Thyroid gland (tissue), 4 donors: ENCODE data around the gene GTF2F2.

Source experiments
- CTCF ChIP-seq, 6 experiments: fragments of 200-600 bp in 3 of 6; fragments of 450-650 bp in 3 of 6; sonication (generic) in 3 of 6; IDR thresholded peaks; one replicate each; pipeline ENCODE4 v1.5.1; 2016 to 2019; ENCODE audit warnings: antibody characterized with exemption in 6 of 6, mild to moderate bottlenecking in 2 of 6, inconsistent platforms in 1 of 6, moderate library complexity in 1 of 6
- POLR2A ChIP-seq, 2 donors: fragments of 450-650 bp; IDR thresholded peaks; one replicate each; pipeline ENCODE4 v1.6.1; 2017; ENCODE audit warnings: antibody characterized with exemption in 2 of 2, mild to moderate bottlenecking in 2 of 2, moderate library complexity in 1 of 2

GRCh38 chr13:45082964-45083363 lies 37.3 kb upstream of the GTF2F2 start:
- no peak for TF ChIP-seq CTCF (IDR thresholded peaks at IDR 0.05)
- TF ChIP-seq POLR2A (IDR thresholded peaks at IDR 0.05) = no peak
